HG03565 (cell line): ENCODE results near the gene TBC1D3B.
"Not testable (repeated sequence)": the region's sequence is repeated elsewhere in the genome, so short reads cannot be mapped to it uniquely, and the experiment has no call there.

ENCODE experiments used
- ATAC-seq: cut with Tn5 transposase; IDR thresholded peaks from one replicate; pipeline ENCODE4 v1.9.1; 2021; ENCODE audit warnings: mild to moderate bottlenecking, moderate library complexity; ENCODE audit not compliant: unreplicated experiment

The TBC1D3B gene

GRCh38 chr17:36176536-36176935, at the start of gene TBC1D3B:
TSS of gene TBC1D3B (minus strand) at chr17:36176636. CDS start at chr17:36175050, 1,586 bp downstream.
- ATAC-seq, result not testable (repeated sequence)

- not testable (repeated sequence) for ATAC-seq
These were observed 46.5 kb upstream of the TBC1D3B start for GRCh38 chr17:36222967-36223366.

DNA sequence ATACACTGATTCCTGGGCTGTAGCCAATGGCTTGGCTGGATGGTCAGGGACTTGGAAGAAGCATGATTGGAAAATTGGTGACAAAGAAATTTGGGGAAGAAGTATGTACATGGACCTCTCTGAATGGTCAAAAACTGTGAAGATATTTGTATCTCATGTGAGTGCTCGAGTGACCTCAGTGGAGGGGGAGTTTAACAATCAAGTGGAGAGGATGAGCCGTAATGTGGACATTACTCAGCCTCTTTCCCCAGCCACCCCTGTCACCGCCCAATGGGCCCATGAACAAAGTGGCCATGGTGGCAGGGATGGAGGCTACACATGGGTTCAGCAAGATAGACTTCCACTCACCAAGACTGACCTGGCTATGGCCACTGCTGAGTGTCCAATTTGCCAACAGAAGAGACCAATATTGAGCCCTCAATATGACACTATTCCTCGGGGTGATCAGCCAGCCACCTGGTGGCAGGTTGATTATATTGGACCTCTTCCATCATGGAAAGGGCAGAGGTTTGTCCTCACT, 45.2 kb upstream of the TBC1D3B start:
- ATAC-seq, result not testable (repeated sequence)

GRCh38 chr17:36220737-36221580, 44.5 kb upstream of the TBC1D3B start:
- not testable (repeated sequence) for ATAC-seq

GRCh38 chr17:36219556-36219955, 43.1 kb upstream of the TBC1D3B start:
- not testable (repeated sequence) for ATAC-seq

DNA sequence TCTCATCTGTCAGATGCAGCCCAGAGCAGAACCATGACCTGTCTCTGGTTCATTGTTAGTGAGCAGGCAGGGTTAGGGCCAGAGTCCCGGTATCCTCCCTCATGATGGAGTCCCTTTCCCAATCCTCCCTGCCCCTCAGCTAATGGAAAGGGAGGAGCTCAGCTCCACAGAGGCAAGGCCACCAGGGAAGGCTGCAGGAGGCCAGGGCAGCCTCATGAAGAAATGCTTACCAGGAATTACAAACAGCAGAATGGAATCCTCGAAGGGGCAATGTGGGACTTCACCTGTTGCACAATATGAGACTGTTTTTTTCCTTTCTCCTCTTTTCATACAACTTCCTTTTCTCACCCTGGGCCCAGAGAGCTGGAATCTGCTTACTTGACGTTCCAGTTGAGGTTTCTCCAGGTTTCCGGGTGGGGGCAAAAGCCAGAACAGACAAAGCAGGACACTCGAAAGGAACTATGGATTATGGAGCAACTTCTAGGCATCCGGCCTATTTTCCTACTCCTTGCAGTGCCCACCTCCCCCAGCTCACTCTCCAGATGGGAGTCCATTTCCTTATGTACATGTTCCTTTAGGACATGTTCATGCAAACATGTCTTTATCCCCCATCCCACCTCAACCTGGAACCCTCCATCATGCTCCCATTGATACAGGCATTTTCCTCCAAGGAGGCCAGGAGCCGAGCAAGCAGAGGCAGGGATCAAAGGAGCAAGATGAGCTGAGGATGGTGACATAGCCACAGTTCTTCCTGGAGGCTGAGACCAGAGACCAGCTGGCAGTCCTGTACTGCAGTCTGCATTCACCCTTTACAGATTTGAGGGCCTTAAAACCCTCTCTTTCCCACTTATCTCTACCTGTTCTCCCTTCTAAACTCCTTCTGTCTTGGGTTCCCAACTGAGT, 39.2 kb upstream of the TBC1D3B start:
- not testable (repeated sequence) for ATAC-seq

- no peak for ATAC-seq
These were observed 38.5 kb upstream of the TBC1D3B start for GRCh38 chr17:36214918-36215317.

- no peak for ATAC-seq
These were observed 37.3 kb upstream of the TBC1D3B start for GRCh38 chr17:36213695-36214094.

DNA sequence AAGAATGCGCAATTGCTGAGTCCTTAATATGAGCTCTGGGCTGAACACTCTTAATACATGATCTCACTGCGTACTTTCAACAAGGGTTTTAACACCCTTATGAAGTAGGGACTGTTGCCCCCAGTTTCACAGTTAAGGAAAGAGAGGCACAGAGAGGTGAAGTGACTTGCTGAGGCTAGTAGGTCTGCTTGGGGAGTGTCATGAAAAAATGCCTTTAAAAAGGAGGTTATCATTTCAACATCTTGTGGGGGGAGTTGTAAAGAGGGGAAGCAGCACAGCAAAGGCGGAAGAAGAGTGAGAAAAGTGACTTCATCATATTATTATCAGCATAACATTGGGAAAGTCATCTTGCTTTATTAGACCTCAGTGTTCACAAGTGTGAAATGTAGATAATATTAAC, 36.5 kb upstream of the TBC1D3B start:
- ATAC-seq, result no peak

DNA sequence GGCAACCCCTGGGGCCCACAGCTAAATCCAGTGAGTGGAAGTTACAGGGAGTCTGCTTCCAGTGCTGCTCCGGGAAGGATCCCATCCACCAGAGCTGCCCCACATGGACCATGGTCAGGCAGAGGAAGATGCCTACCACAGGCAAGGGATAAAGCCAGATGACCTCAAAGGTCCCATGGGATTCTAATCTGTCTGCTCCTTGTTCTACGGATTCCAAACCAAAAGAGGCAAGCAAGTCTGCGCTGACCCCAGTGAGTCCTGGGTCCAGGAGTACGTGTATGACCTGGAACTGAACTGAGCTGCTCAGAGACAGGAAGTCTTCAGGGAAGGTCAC, 35.8 kb upstream of the TBC1D3B start:
- no peak for ATAC-seq

DNA sequence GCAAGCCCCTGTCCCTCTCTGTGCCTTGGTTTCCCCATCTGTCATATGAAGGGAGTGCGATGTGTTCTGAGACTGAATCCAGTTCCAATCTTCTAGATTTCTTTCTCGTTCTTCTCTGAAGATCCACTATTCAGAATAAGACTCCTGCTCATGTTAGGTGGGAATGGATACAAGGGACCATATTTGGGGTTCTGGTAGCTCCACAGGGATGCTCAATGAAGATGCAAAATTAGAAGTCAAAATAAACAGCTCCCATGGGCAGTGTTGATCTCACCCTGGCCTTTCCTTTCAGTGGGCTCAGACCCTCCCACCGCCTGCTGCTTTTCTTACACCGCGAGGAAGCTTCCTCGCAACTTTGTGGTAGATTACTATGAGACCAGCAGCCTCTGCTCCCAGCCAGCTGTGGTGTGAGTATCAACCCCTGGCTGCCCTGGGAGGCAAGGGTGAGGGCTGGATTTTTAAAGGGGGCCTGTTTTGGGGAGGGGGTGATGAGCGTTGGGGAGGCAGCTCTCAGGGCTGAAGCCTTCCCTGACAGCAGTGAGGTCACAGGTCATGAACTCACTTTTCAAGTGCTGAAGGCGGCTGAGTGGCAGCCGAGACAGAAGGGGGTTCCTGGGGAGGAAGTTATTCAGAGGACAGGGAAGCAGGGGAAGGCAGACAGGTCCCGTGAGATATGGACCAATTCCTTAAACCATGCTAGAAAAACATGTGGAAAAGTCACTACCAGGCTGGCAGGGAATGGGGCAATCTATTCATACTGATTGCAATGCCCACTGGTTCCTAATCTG, 35.2 kb upstream of the TBC1D3B start:
- ATAC-seq, result not testable (repeated sequence)

- ATAC-seq, result peak; percentile 47
These were observed 34.2 kb upstream of the TBC1D3B start, which contains the start of gene CCL4L2 for GRCh38 chr17:36210439-36211211. TSS of gene CCL4L2 (plus strand) at chr17:36211063.

- ATAC-seq, result no peak
These were observed 33.1 kb upstream of the TBC1D3B start for GRCh38 chr17:36209575-36209974.

DNA sequence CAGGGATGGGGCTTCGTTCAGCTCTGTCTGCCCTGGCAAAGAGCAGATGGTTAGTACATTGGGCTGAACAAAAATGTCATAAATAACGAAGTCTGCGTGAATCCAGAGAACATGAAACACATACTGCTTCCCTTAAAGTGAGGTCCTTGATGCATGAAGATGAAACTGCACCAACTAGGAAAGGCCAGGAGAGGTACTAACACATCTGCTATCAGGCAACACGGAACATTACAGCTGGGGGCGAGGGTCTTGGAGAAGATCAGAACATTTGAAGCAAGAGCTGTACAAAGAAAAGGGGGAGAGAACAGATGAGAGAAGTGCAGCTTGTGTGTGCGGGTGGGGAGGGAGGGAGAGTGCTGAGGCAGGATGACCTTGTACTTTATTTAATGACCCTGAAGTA, 30.9 kb upstream of the TBC1D3B start:
- ATAC-seq, result not testable (repeated sequence)

DNA sequence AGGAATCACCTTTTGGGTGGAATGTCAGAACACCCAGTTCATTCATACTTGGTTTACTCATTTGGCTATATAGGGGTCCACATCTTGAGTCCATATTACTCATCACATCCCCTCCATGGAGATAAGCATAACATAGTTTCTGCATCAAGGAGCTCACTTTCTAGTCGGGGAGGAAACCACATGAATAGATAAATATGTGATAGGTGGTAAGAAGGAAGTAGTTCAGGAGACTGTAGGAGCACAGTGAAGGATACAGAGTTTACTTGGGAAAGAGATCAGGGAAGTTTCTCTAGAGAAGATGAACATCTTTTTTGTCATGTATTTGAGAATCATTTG, 30.0 kb upstream of the TBC1D3B start:
- peak; percentile 27 for ATAC-seq

DNA sequence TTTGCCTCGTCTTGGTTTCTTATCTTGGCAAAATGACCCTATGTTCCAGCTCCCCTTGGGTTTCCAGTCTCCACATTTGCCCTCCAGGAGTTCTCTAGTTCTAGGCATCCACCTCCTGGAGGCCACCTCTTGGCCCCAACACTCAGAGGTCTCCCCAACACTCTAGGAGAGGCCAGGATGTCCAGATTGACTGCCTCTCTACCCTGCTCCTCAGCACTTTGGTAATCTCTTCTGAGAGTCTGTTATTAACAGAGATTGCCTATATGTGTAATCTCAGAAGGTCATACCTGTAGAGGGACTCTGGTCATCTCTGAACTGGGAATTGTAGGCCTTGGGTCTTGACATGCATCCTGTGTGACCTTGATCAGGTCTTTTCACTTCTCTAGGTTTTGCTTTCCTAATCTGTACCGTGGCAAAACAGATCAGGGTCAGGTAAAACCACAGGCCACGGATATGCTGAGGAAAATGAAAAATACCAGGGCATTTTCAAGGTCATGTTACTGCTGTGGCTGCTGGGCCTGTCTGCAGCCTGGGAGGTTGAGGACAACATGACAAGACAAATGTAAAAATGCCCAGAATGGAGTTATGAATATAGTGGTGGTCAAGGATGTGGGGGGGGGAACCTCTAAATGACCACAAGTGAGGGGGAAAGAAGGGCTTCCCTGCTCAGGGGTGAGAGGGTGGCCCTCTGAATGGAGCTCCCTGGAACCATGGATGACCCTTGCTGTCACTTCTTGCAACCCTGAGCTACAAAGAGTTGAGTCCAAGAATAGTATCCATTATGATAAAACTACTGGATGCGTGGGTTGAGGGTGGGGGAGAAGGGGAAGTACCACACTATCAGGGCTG, 29.4 kb upstream of the TBC1D3B start:
- no peak for ATAC-seq

- ATAC-seq, result no peak
These were observed 28.5 kb upstream of the TBC1D3B start for GRCh38 chr17:36204724-36205500.

GRCh38 chr17:36203335-36203734, 26.9 kb upstream of the TBC1D3B start:
- ATAC-seq, result no peak
